Endothelial cell of umbilical vein (primary cell): ENCODE data around the gene RIMS4. TPM values are rescaled to one million over a fixed set of nuclear protein-coding genes. Genes with fewer than 3 reads are reported as not detected.

Experiments
- BruUV-seq: library from RNA; stranded (reverse); fragments of 400-500 nt; replicated peaks from 2 replicates; lab custom pipeline; 2021; lab: Mats Ljungman, UMichigan
- CTCF ChIA-PET: fragments of 300-600, 350-600 bp; sonication (Branson Sonifier 250); formaldehyde crosslinking; loops from one replicate; lab custom pipeline; 2021; ENCODE audit warnings: antibody characterized with exemption, inconsistent platforms; lab: Charles Lee
- POLR2A ChIA-PET: fragments of 300-600, 350-600 bp; sonication (Branson Sonifier 250); formaldehyde crosslinking; loops from one replicate; lab custom pipeline; 2021; ENCODE audit warnings: antibody characterized with exemption, inconsistent platforms; lab: Charles Lee
- DNase-seq: peaks from one replicate; pipeline ENCODE4 v3.0.0-alpha.2; 2011; ENCODE audit warnings: low read depth, low spot score
- FAIRE-seq: peaks from 2 replicates; lab custom pipeline; 2011; peaks lifted over from hg19 to GRCh38; lab: Jason Lieb, UNC
- H2AFZ ChIP-seq: 2 replicates; pipeline ENCODE4 v1.6.0; 2012; ENCODE audit warnings: low read depth, low read length, control low read depth, inconsistent platforms
- H3K27ac ChIP-seq: 2 replicates; pipeline ENCODE4 v1.5.1; 2011; ENCODE audit warnings: low read depth, mild to moderate bottlenecking, control low read depth, low read length, moderate library complexity; ENCODE audit not compliant: insufficient read depth
- H3K27me3 ChIP-seq, 2 experiments: 2 replicates each; pipeline versions ENCODE4 v1.6.0 to v1.6.1; 2011; ENCODE audit warnings: low read length in 2 of 2, mixed read lengths in 1 of 2; ENCODE audit not compliant: control insufficient read depth in 2 of 2, insufficient read depth in 2 of 2
- H3K36me3 ChIP-seq, 2 experiments: 2 replicates in 1 of 2; 3 replicates in 1 of 2; pipeline ENCODE4 v1.5.1; 2011; ENCODE audit warnings: low read length in 2 of 2, mild to moderate bottlenecking in 1 of 2, moderate library complexity in 1 of 2; ENCODE audit not compliant: control insufficient read depth in 2 of 2, insufficient read depth in 2 of 2; ENCODE audit errors: extremely low read depth in 1 of 2
- H3K4me1 ChIP-seq: 3 replicates; pipeline ENCODE4 v1.5.1; 2011; ENCODE audit warnings: mild to moderate bottlenecking, low read length; ENCODE audit not compliant: control insufficient read depth, insufficient read depth; ENCODE audit errors: extremely low read depth
- H3K4me2 ChIP-seq: 2 replicates; pipeline ENCODE4 v1.6.1; 2011; ENCODE audit warnings: low read length, control low read depth, mixed read lengths; ENCODE audit not compliant: insufficient read depth
- H3K4me3 ChIP-seq, 3 experiments: fragments of 200-600 bp in 1 of 3; sonication (generic), shearing (Covaris generic) in 1 of 3; replicated peaks in 1 of 3; 2 replicates each; pipeline ENCODE4 v1.5.1; 2011 to 2016; ENCODE audit warnings: control low read depth in 3 of 3, low read length in 3 of 3, mild to moderate bottlenecking in 2 of 3, inconsistent platforms in 1 of 3, low read depth in 1 of 3, moderate library complexity in 1 of 3; ENCODE audit not compliant: insufficient read depth in 1 of 3
- H3K79me2 ChIP-seq: 2 replicates; pipeline ENCODE4 v1.6.0; 2012; ENCODE audit warnings: low read length, inconsistent platforms; ENCODE audit not compliant: control insufficient read depth, insufficient read depth
- H3K9ac ChIP-seq: replicated peaks from 2 replicates; pipeline ENCODE3; 2011; ENCODE audit warnings: low read length, control low read depth; ENCODE audit not compliant: insufficient read depth; ENCODE audit errors: extremely low read depth
- H3K9me1 ChIP-seq: replicated peaks from 3 replicates; pipeline ENCODE4 v1.6.0; 2011; ENCODE audit warnings: mild to moderate bottlenecking, low read length; ENCODE audit not compliant: control insufficient read depth, insufficient read depth; ENCODE audit errors: extremely low read depth
- H3K9me3 ChIP-seq: replicated peaks from 2 replicates; pipeline ENCODE4 v1.5.1; 2012; ENCODE audit warnings: low read length, inconsistent platforms; ENCODE audit not compliant: control insufficient read depth, insufficient read depth
- H4K20me1 ChIP-seq: replicated peaks from 2 replicates; pipeline ENCODE3; 2011; ENCODE audit warnings: mild to moderate bottlenecking, low read length; ENCODE audit not compliant: control insufficient read depth, insufficient read depth; ENCODE audit errors: extremely low read depth
- EZH2 ChIP-seq: IDR thresholded peaks from 2 replicates; pipeline ENCODE4 v1.6.1; 2012; ENCODE audit warnings: borderline replicate concordance, low read depth, mild to moderate bottlenecking, moderate library complexity, low read length, inconsistent platforms; ENCODE audit not compliant: severe bottlenecking
- FOS ChIP-seq: IDR thresholded peaks from 2 replicates; pipeline ENCODE4 v1.6.1; 2011; ENCODE audit warnings: mild to moderate bottlenecking, low read length, moderate library complexity, borderline replicate concordance; ENCODE audit not compliant: insufficient read depth
- GATA2 ChIP-seq: IDR thresholded peaks from 2 replicates; pipeline ENCODE4 v1.7.0; 2011; ENCODE audit warnings: low read depth, mild to moderate bottlenecking, moderate library complexity, mixed read lengths, low read length; ENCODE audit not compliant: insufficient read length, insufficient read depth
- JUN ChIP-seq: IDR thresholded peaks from 2 replicates; pipeline ENCODE4 v1.6.1; 2011; ENCODE audit warnings: borderline replicate concordance, low read depth; ENCODE audit not compliant: insufficient read length, insufficient read depth
- MAX ChIP-seq: IDR thresholded peaks from 2 replicates; pipeline ENCODE4 v1.6.1; 2011; ENCODE audit not compliant: insufficient read depth, insufficient read length
- MYC ChIP-seq: IDR thresholded peaks from one replicate; pipeline ENCODE4 v1.6.1; 2011; ENCODE audit warnings: mild to moderate bottlenecking, low read depth, low read length
- dilution Hi-C: fragments of 300-500 bp; cut with MboI; formaldehyde crosslinking; loops from one replicate; pipeline ENCODE4 v1.15.0; 2019; ENCODE audit warnings: low sequenced_read_pairs; ENCODE audit not compliant: extremely low pct_ligation_motif_present
- intact Hi-C: fragments of 100-400 bp; cut with micrococcal nuclease; formaldehyde crosslinking; loops from one replicate; pipeline ENCODE4 v1.10.0; 2022
- polyA plus RNA-seq, 4 experiments: library from polyadenylated mRNA; depleted of rRNA in 3 of 4; stranded (reverse) in 3 of 4; unstranded in 1 of 4; fragments of >200 nt; gene quantifications; 2 replicates each; pipeline versions ENCODE4 v1.2.1 to v1.2.3, GENCODE V29; 2011 to 2012; ENCODE audit warnings: missing spikeins in 1 of 4
- total RNA-seq: library from RNA; stranded (reverse); gene quantifications from 2 replicates; pipeline ENCODE4 v1.2.3, GENCODE V29; 2021
- TF ChIP-seq, protein P1 (sequence below), 2 donors: IDR thresholded peaks; 1 replicate in 1 of 2; 2 replicates in 1 of 2; pipeline ENCODE4 v1.5.1; 2011; ENCODE audit warnings: low read length in 2 of 2, mild to moderate bottlenecking in 2 of 2, moderate library complexity in 2 of 2, control low read depth in 1 of 2, inconsistent platforms in 1 of 2, low read depth in 1 of 2; ENCODE audit not compliant: insufficient read depth in 1 of 2; ENCODE audit errors: extremely low read depth in 1 of 2

Gene RIMS4
- total and polyA plus RNA-seq, 2 donors (not counting 3 experiments of a cell fraction or from before 2014, with no cell fraction given), result not detected

- Histone ChIP-seq H2AFZ (no peak overlapping the region), H3K9me1 (no peaks in the 10 kb centered on the region), H3K9me3 (no peaks in the 10 kb centered on the region), H4K20me1 (no peaks in the 10 kb centered on the region), H3K4me1 (no peaks in the 10 kb centered on the region), H3K27ac (no peak overlapping the region), H3K36me3 (no peaks in the 10 kb centered on the region), H3K79me2 (no peaks in the 10 kb centered on the region), H3K27me3 (peaks cover 44 to 48% of the 10 kb centered on the region in 2 experiments), H3K4me2 (no peak overlapping the region), H3K4me3 (no peak overlapping the region), H3K9ac (no peak overlapping the region)
- no TSS peak for BruUV-seq
- TF ChIP-seq MYC (no peak), EZH2 (no peak), FOS (no peak), GATA2 (no peak), JUN (no peak), MAX (no peak)
- TF ChIP-seq, protein P1, sequence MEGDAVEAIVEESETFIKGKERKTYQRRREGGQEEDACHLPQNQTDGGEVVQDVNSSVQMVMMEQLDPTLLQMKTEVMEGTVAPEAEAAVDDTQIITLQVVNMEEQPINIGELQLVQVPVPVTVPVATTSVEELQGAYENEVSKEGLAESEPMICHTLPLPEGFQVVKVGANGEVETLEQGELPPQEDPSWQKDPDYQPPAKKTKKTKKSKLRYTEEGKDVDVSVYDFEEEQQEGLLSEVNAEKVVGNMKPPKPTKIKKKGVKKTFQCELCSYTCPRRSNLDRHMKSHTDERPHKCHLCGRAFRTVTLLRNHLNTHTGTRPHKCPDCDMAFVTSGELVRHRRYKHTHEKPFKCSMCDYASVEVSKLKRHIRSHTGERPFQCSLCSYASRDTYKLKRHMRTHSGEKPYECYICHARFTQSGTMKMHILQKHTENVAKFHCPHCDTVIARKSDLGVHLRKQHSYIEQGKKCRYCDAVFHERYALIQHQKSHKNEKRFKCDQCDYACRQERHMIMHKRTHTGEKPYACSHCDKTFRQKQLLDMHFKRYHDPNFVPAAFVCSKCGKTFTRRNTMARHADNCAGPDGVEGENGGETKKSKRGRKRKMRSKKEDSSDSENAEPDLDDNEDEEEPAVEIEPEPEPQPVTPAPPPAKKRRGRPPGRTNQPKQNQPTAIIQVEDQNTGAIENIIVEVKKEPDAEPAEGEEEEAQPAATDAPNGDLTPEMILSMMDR (IDR thresholded peaks at IDR 0.05; ENCODE audit: extremely low read depth in 1 of 2, insufficient read depth in 1 of 2, low read depth in 1 of 2, low read length in 2 of 2), result no peak
- CTCF ChIA-PET, result no interaction called here
- no peak for FAIRE-seq
- POLR2A ChIA-PET, result no interaction called here
- intact Hi-C loops, result no loop called here
- no peak for DNase-seq
- dilution Hi-C loops, result no loop called here
Measured at GRCh38 chr20:44811150-44811685, 872 bp upstream of the RIMS4 start.
